ENCODE data around the gene STAU1.
"Not testable (repeated sequence)": the region's sequence is repeated elsewhere in the genome, so short reads cannot be mapped to it uniquely, and the experiment has no call there.

- not testable (repeated sequence) for TF ChIP-seq POLR2A, CTCF (IDR thresholded peaks at IDR 0.05)
Observed at GRCh38 chr20:49168864-49169263, 19.3 kb downstream of the STAU1 start.
